KG1 (cell line): ENCODE results near the gene SEMA3B.
A peak's percentile ranks its signal among the peaks of the same experiment; 100 is the strongest.

Experiments
- DNase-seq: peaks from one replicate; lab custom pipeline; 2025; lab: John Stamatoyannopoulos, UW

Gene SEMA3B

DNA sequence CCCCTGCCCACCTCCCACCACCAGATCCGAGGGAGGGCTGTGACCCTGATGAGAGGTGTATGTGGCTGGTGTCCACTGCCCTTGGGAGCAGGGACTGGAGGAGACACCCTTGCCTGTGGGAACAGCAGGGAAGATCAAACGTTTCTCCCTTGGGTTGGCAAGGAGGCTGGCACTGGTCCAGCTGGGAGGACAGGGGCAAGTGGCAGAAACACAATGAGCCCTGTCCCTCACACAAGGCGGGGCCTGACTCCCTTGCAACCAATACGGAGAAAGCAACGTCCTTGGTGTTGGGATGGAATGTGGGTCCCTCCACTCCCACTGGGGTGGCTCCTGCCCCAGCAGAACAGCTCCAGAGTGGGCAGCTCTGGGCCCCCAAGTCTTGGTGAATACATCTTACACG, 48.4 kb downstream of the SEMA3B start:
- no peak for DNase-seq

GRCh38 chr3:50318163-50318562, 49.2 kb downstream of the SEMA3B start:
- no peak for DNase-seq

- no peak for DNase-seq
These were observed 49.7 kb downstream of the SEMA3B start for GRCh38 chr3:50318615-50319014.

- DNase-seq: no peak
These were observed 50.4 kb downstream of the SEMA3B start for GRCh38 chr3:50319181-50319893.

DNA sequence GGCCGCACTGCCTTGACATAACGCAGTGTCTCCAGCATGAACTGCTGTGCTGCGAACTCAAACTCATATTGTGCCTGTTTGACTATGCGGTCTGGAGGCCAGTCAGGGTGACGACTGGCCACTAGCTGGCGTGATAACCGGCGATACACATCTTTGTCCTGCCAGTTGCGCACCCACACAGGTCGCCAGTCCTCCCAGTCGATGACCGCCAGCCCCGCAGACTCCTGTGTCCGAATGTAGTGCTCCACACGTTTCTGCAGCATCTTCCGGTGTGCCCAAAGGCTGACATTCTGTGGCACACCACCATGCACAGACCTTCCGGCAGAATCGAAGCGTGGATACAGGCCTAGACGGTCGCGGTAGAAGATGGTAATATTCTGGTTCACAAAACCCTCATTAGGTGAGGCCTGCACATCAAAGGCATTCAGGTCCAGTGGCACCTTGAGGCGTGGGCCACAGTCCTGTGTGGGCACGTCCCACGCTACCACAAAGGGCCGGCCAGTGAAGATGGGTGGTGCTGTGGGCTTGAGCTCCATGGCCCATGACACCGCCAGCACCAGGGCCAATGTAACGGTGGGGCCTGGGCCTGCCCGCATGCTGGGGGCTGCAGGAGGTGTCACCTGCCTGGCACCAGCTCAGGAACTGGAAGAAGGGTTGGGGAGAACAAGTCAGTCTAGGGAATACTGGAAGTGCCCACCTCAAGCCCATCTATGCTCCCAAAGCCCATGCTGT, 51.1 kb downstream of the SEMA3B start:
- DNase-seq: no peak

DNA sequence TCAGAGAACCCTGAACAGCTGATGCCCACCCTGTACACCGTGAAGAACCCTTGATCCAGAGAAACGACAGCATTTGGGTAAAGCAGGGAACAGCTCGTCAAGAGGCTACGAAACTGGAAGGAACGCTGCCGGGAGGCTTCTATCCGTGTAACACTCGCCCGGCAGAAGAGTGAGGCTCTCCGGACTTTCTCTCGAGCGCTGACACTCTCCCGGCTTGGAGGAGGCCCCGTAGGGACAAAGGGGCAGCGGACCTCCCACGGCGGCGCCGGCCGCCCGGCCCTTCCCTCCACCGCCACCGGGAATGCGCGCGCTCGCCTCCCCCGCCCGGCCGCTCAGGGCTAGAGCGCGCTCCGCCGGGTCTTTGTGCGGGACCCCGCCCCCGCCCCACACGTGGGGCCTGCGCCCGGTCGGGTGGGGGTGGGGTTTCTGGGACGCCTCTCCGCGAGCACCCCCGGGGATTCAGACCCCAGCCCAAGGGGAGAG, 51.9 kb downstream of the SEMA3B start:
- DNase-seq: peak; percentile 64

- peak; percentile 92 for DNase-seq
These were observed 52.6 kb downstream of the SEMA3B start for GRCh38 chr3:50321336-50322114.

DNA sequence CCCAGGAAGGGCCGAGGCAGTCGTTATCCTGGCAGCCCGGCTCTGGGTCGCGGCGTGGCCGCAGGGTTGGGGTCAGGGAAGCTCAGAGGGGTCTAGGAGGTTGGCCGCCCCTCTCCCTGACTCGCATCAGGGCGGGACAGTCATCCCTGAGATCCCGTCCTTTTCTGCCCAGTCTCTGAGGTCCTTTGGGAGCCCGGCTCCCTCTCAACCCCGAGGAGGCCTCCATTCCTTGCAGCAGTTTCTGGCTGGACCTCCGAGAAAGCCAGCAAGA, 53.1 kb downstream of the SEMA3B start:
- no peak for DNase-seq

GRCh38 chr3:50322386-50323091, 53.6 kb downstream of the SEMA3B start, which contains the start of gene HYAL2:
Gene HYAL2, minus strand, starts transcription at chr3:50322745. Its CDS starts 2,256 bp downstream, at chr3:50320489.
- DNase-seq: no peak

- no peak for DNase-seq
These were observed 54.2 kb downstream of the SEMA3B start for GRCh38 chr3:50323092-50323600.

GRCh38 chr3:50323614-50324199, 54.8 kb downstream of the SEMA3B start:
- no peak for DNase-seq

- peak; percentile 57 for DNase-seq
These were observed 55.6 kb downstream of the SEMA3B start for GRCh38 chr3:50324351-50325112.

DNA sequence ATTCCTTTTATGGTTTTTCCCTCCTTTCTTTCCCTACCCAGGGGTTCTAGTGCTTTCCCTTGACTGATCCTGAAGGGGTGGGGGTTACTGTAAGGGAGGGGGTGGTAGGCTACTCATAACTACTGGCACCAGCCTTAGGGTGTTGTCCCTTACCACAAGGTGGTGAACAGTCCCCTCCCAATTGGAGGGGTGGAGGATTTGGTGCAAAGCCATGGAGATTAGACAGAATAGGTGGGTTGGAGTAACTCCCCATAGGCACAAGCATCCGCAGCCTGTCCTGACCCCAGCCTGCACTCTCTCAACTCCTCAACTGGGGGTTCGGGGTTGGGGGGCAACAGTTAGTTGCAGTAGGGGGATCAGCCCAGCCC, 56.1 kb downstream of the SEMA3B start:
- no peak for DNase-seq

DNA sequence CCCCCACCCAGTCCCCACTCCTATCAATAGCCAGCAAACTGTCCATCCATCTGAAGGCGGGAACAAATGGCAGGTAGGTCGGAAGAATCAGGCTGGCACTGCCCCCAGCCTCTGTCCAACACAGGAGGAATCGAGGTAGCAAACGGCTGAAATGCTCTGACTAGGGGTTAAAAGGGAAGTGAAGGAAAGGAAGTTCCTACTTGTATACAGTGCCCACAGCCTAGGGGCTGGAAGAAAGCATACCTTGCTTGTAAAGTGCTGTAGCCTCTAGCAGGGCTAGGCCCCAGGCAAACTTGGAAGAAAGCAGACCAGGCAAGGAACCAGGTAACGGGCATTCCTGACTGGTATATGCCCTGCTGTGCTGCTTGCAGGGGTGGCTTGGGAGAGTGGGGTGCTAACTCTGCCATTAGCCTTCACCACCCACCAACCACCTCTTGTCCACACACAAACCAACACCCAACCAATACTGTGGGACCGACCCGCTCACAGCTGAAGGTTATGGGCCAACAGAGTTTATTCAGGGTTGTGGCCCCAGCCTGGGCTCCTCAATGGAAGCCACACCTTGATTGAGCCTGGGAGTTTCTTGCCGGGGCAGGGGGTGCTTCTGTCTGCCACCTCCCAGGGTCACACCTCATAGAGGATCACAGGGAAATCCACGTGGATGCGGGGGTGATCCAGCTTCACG, 56.7 kb downstream of the SEMA3B start:
- no peak for DNase-seq

DNA sequence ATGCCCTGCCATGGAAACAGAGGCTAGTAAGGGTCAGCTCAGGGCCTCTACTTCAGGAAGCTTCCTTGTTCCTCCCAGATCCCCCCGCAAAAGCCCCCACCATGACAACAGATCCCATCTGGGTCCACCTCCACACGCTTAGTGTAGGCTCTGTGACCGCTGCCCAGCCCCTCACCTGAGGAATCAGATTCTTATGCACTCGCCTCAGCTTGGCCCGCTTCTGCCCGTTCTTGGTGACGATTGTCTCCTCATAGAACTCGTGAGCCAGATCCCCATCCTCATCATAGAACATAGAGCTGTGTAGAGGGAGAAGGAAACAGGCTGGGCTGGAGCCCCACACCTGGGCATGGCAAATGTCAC, 57.2 kb downstream of the SEMA3B start:
- DNase-seq: no peak

DNA sequence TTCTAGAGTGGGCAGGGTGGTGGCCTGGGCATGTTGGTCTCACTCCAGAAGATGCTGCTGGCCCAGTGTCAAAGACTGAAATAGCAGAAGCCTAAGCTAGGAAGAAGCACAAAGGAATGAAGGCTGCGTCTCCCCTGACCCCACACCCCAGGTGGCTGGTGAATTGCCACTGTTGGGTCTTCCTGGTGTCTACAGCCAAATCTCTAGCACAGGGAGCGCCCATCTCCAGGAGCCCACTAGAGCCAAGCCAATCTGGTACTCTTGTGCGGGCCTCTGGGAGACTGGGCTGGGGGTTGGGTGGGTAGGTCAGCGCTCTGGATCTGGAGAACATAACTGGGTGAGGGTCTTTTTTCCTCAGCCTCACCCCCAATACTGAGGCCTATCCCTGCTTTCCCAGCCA, 58.2 kb downstream of the SEMA3B start:
- no peak for DNase-seq
